GM12873 (cell line): ENCODE measurements around the gene NTM.

Experiments
- CTCF ChIP-seq: IDR thresholded peaks from 2 replicates; pipeline ENCODE4 v1.5.1; 2012; ENCODE audit warnings: low read depth, mild to moderate bottlenecking, moderate library complexity, low read length, control low read depth; ENCODE audit not compliant: insufficient read depth; ENCODE audit errors: missing control alignments

The NTM gene

GRCh38 chr11:131365329-131365930 lies 5.0 kb upstream of the NTM start:
- no peak for TF ChIP-seq CTCF

GRCh38 chr11:131370901-131371790 lies 731 bp downstream of the NTM start:
- no peak for TF ChIP-seq CTCF

- no peak for TF ChIP-seq CTCF
Observed at GRCh38 chr11:131371791-131372104, 1.3 kb downstream of the NTM start.

- no peak for TF ChIP-seq CTCF
Observed at GRCh38 chr11:131372234-131372962, 2.0 kb downstream of the NTM start.

- no peak for TF ChIP-seq CTCF
Observed at GRCh38 chr11:131373095-131373725, 2.8 kb downstream of the NTM start.

- TF ChIP-seq CTCF = no peak
Observed at GRCh38 chr11:131373756-131374155, 3.3 kb downstream of the NTM start.

- no peak for TF ChIP-seq CTCF
Observed at GRCh38 chr11:131375421-131375820, 5.0 kb downstream of the NTM start.
